ENCODE measurements around the gene ZBTB49.

The ZBTB49 gene

DNA sequence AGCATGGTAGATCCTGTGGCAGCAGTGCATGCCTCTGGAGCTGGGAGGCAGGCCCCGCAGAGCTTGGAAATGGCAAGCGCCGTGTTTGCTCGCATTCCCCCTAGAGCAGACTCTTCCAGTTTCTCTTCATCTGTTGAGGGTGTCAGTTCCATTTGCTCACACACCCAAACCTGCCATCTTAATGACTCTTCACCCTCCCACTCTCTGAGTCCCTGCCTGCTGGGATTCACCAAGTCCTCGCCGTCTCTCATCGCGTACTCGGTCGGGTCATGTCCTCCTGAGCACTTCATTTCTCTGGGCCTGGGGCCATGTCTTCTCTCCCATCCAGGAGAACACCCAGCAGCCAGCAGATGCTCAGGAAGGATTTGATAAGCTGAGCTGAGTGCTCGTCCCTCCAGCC is 16.9 kb downstream of the ZBTB49 start:
- ChIA-PET POLR2A (no interaction called here), CTCF (interaction anchor here (0.8 to 2.4 kb wide), 6 partner anchors 12 to 320 kb away, joined by 3 to 7 read pairs (median 3); no protein-coding TSS in a partner anchor)
- DNase-seq (ENCODE audit: extremely low spot score): no peak
- TF ChIP-seq, protein P1, sequence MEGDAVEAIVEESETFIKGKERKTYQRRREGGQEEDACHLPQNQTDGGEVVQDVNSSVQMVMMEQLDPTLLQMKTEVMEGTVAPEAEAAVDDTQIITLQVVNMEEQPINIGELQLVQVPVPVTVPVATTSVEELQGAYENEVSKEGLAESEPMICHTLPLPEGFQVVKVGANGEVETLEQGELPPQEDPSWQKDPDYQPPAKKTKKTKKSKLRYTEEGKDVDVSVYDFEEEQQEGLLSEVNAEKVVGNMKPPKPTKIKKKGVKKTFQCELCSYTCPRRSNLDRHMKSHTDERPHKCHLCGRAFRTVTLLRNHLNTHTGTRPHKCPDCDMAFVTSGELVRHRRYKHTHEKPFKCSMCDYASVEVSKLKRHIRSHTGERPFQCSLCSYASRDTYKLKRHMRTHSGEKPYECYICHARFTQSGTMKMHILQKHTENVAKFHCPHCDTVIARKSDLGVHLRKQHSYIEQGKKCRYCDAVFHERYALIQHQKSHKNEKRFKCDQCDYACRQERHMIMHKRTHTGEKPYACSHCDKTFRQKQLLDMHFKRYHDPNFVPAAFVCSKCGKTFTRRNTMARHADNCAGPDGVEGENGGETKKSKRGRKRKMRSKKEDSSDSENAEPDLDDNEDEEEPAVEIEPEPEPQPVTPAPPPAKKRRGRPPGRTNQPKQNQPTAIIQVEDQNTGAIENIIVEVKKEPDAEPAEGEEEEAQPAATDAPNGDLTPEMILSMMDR (IDR thresholded peaks at IDR 0.05; ENCODE audit: control extremely low read depth, extremely low read depth, low read depth, missing control alignments): no peak

DNA sequence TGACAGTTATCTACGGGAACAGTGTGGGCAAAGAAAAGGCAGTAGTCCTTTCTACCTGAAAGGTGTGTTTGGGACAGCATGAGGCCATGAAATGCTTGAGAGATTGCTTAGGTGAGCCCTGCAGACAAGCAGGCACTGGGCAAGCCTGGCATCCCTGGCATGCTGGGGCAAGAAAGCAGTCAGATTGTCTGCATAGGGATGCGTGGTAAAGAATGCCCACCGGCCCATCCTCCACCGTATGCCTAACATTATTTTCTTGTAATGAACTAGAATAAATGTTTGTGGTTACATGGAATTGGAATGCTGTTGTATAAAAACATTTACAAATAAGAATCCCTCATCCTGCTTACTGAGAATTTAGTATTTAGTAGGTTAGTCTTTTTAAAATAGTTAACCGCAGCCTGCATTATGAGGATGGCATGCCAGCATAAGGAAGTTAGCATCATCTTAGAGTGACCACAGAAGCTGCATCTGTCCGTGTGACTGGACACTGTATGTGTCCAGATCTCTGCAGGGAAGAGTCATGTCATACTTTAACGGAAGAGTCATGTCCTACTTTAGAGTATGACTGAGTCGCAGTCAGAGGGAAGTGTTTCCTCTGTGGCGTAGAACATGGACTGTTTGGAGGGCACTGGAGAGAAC is 18.9 kb downstream of the ZBTB49 start:
- CTCF ChIA-PET: interaction anchor here (0.6 to 2.3 kb wide), 7 partner anchors 8 to 245 kb away, joined by 3 to 7 read pairs (median 4); partner anchors contain the start of genes LYAR and ZBTB49
- DNase-seq (ENCODE audit: extremely low spot score): no peak
- POLR2A ChIA-PET: no interaction called here
- TF ChIP-seq, protein P1 (IDR thresholded peaks at IDR 0.05; ENCODE audit: control extremely low read depth, extremely low read depth, low read depth, missing control alignments): no peak

DNA sequence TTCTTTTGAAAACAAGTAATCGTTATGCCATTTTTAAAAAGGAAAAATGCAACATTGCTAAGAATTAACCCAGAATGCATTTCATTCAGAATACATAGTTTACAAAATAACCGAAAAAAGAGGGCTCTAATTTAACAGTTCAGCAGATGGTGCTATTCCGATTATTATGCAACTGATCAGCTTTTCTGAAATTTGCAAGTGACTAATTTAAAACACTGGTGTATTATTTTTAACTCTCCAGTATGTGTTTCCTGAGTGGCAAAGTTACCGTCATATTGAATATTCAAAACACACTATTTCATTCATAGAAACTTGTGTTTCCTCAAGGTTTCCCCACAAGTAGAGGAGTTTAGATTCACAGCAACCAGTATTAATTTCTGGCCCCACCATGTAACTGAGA is 21.1 kb downstream of the ZBTB49 start:
- CTCF ChIA-PET: interaction anchor here (1.9 kb wide), 1 partner anchor 9 kb away, joined by 4 read pairs; no protein-coding TSS in a partner anchor

DNA sequence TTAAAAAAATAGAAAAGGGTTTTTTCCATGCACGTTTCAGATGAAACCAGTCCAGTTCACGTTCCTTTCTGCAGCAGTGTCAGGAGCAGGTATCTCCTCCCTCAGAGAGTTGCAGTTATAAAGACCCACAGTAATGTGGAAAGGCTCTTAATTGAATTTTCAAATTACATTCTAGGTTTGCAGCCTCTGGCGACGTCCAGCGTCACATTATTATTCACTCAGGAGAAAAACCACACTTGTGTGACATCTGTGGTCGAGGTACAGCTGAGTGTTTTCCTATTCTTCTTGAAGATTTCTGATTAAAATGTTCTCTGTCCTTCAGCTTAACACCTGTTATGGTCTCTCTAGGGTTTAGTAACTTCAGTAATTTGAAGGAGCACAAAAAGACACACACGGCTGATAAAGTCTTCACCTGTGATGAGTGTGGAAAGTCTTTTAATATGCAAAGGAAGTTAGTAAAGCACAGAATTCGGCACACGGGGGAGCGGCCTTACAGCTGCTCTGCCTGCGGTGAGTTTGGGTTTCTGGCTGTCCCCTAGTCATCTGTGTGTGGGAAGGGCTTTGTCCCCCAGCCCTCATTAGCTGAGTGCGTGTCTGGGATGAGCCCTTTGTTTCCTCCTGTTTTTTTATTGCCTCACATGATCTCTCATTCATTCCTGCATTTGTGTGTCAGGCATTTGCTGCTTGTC is 25.6 kb downstream of the ZBTB49 start:
- TF ChIP-seq, protein P1 (IDR thresholded peaks at IDR 0.05; ENCODE audit: control extremely low read depth, extremely low read depth, low read depth, missing control alignments): no peak
- no peak for DNase-seq (ENCODE audit: extremely low spot score)
- ChIA-PET POLR2A (no interaction called here), CTCF (interaction anchor here (1.6 to 1.9 kb wide), 3 partner anchors 9 to 17 kb away, joined by 3 to 5 read pairs (median 4); no protein-coding TSS in a partner anchor)

More for the DNA sequence above, 21.1 kb downstream of the ZBTB49 start:
- POLR2A ChIA-PET: no interaction called here
- TF ChIP-seq, protein P1 (IDR thresholded peaks at IDR 0.05; ENCODE audit: control extremely low read depth, extremely low read depth, low read depth, missing control alignments): no peak
- DNase-seq (ENCODE audit: extremely low spot score): no peak

DNA sequence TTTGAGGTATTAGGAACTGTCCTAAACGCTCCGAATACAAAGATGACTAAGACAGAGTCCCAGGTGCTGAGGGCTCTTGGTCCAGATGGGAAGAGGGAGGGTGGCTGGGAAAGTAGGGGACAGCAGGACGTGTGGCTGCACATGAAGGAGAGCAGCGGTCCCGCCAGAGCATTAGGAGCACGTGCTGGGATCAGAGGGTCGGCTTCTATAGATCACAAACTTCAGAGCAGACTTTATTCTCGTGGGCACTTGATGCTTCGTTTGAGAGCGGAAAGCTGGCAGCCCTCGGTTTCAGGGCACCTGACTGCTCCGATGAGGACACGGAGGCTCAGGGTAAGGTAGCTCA is 26.1 kb downstream of the ZBTB49 start:
- ChIA-PET POLR2A (no interaction called here), CTCF (interaction anchor here (1.6 to 1.9 kb wide), 3 partner anchors 11 to 22 kb away, joined by 3 to 5 read pairs (median 4); no protein-coding TSS in a partner anchor)
- no peak for DNase-seq (ENCODE audit: extremely low spot score)
- TF ChIP-seq, protein P1 (IDR thresholded peaks at IDR 0.05; ENCODE audit: control extremely low read depth, extremely low read depth, low read depth, missing control alignments): no peak

DNA sequence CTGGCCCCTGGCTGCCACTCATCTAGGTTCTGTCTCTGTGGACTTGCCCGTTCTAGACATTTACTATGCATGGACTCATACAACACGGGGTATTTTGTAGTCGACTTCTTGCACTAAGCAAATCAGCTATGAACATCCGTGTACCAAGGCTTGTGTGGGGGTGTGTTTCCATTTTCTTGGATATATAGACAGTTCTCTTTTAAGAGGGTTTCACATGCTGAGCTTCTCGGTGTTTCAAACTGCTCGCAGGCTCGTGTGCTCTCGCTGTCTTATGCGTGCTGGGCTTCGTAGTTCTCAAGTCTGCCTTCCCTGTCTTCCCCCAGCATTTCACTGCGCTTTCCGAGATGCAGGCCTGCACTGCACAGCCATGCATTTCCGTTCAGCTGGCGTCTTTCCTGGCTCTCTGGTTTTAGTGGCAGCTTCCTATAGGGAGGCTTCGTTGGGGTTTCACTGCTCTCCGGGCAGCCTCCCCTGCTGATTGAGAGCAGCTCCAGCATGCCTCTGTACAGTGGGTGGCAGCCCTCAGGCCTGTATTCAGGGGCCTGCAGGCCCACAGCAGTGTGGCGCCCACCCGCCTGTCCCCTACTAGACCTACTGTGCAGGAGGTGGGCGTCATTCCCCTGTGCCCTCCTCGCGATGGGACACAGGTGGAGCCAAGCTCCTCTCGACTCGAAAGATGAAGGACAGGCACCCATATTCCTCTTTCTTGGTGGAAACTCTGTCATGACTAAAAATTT is 27.6 kb downstream of the ZBTB49 start:
- TF ChIP-seq, protein P1 (IDR thresholded peaks at IDR 0.05; ENCODE audit: control extremely low read depth, extremely low read depth, low read depth, missing control alignments): no peak
- ChIA-PET CTCF (interaction anchor here (1.1 to 2.1 kb wide), 5 partner anchors 9 to 58 kb away, joined by 3 to 7 read pairs (median 4); no protein-coding TSS in a partner anchor), POLR2A (no interaction called here)

More for the DNA sequence above, 27.6 kb downstream of the ZBTB49 start:
- DNase-seq (ENCODE audit: extremely low spot score): no peak

All from GM10248 (cell line).